SU-DHL-6 (cell line): ENCODE data around the gene SOWAHB.

Source experiments
- CTCF ChIP-seq: fragments of 200-600 bp; sonication (generic); IDR thresholded peaks from one replicate; pipeline ENCODE4 v1.5.1; 2017; ENCODE audit warnings: antibody characterized with exemption, mild to moderate bottlenecking, low read length, moderate library complexity; ENCODE audit not compliant: insufficient read depth, poor library complexity, severe bottlenecking
- EZH2phosphoT487 ChIP-seq: fragments of 200-600 bp; sonication (generic), shearing (Covaris generic); conservative IDR thresholded peaks from 2 replicates; pipeline ENCODE4 v1.6.1; 2018; ENCODE audit warnings: mild to moderate bottlenecking, antibody characterized with exemption, low read length, moderate library complexity, mixed read lengths

- TF ChIP-seq CTCF = no peak
- no peak for TF ChIP-seq EZH2phosphoT487
Measured at GRCh38 chr4:76902233-76902890, 4.4 kb upstream of the SOWAHB start.
